A549 treated with DMSO at 1 μM for 4 hours (cell line): Measurements from ENCODE around the gene CR1L. TPM values are rescaled to one million over a fixed set of nuclear protein-coding genes. Genes with fewer than 3 reads are reported as not detected.

Source experiments
- total RNA-seq: library from RNA; stranded (reverse); fragments of 200-300 nt; extraction: Qiagen RNA extraction; gene quantifications from 5 replicates; pipeline ENCODE4 v1.2.3, GENCODE V29; 2022; ENCODE audit warnings: low read depth

CR1L gene
- total RNA-seq: not detected in 5 replicates

DNA sequence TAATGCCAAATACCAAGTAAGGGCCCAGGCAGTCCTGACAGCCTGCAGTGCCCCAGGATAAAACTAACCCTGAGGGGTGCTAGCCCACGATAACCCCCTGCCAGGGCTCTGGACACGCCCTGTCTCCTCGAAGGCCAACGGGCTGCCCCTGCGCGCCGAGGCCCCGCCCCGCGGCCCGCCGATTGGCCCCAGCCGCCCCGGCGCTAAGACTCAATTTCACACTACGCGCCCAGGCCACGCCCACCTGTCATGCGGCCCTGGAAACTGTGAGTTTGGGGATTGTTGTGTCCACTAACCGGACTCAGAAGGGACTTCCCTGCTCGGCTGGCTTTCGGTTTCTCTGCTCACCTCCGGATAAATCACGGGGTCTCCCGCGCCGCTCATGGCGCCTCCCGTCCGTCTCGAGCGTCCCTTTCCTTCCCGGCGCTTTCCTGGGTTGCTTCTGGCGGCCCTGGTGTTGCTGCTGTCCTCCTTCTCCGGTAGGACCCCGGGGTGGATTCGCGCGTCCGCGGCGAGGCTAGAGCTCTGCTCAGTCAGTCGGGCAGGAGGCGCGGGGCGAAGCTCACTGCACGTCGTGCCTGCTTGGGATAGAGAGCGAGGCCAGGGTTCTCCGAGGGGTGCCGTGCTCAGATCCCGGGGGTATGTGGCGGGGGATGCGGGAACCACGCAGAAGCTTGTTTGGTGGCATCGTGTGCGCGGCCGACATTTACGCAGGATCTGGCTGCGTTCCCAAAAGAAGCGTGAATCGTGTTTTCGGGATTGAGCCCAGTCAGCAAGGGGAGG, at the start of gene CR1L:
TSS of gene CR1L (plus strand) at position 282 of the 783 bp plus-strand sequence. CDS start at position 383, 101 bp downstream.

DNA sequence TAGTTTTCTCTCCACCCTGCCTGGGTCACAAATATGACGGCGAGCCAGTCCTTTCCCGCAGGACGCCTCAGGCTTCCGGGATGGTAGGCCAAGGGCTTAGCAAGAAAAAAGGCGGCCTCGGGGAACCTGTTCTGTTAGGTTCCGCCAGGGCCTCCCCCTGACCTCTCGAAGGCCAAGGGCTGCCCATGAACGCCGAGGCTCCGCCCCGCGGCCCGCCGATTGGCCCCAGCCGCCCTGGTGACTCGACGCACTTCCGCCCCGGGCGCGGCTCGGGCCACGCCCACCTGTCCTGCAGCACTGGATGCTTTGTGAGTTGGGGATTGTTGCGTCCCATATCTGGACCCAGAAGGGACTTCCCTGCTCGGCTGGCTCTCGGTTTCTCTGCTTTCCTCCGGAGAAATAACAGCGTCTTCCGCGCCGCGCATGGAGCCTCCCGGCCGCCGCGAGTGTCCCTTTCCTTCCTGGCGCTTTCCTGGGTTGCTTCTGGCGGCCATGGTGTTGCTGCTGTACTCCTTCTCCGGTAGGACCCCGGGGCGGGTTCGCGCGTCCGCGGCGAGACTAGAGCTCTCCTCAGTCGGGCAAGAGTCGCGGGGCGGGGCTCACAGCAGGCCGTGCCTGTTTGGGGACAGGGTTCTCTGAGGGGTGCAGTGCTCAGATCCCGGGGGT, 107.0 kb downstream of the CR1L start, which contains the start of gene CD46:
TSS of gene CD46 (plus strand) at position 265 of the 666 bp plus-strand sequence. CDS start at position 424, 159 bp downstream.

Other genes with a start within 250 kb of the CR1L start
- gene CR2, start 190.8 kb upstream of the CR1L start, total RNA-seq: not detected in 5 replicates
- gene CR1, start 149.0 kb upstream of the CR1L start, total RNA-seq: not detected in 5 replicates
- gene CD46, start 106.9 kb downstream of the CR1L start, total RNA-seq: 95.0 to 136 TPM (median 117 TPM) in 5 replicates